Measurements from ENCODE around the gene MAPK8IP3.

- no peak for TF ChIP-seq EZH2 (IDR thresholded peaks at IDR 0.05)
- TF ChIP-seq CTCF (IDR thresholded peaks at IDR 0.05), result no peak
Observed at GRCh38 chr16:1786242-1787055, 80.5 kb downstream of the MAPK8IP3 start.

Measured in neural progenitor cell (in vitro differentiated cells).